Measurements from ENCODE around the gene MRPL28. TPM values are rescaled to one million over a fixed set of nuclear protein-coding genes. Genes with fewer than 3 reads are reported as not detected.
"Not testable (repeated sequence)": the region's sequence is repeated elsewhere in the genome, so short reads cannot be mapped to it uniquely, and the experiment has no call there.

The MRPL28 gene
- total and polyA plus RNA-seq, 2 experiments from 2014 or later, result 242 to 290 TPM

- no peak for TF ChIP-seq CTCF (IDR thresholded peaks at IDR 0.05; ENCODE audit: low read depth, low read length)
- DNase-seq (ENCODE audit: low read depth in 1 of 2, low spot score in 1 of 2), result no peak
These were observed 20.1 kb downstream of the MRPL28 start for GRCh38 chr16:350203-350602.

GRCh38 chr16:349211-349610 lies 21.1 kb downstream of the MRPL28 start:
- H3K27ac ChIP-seq, result no peak overlapping the region

More at GRCh38 chr16:350203-350602, 20.1 kb downstream of the MRPL28 start:
- no peak overlapping the region for H3K4me3 ChIP-seq
- H3K27me3 ChIP-seq, result no peaks in the 10 kb centered on the region
- H3K9me3 ChIP-seq (ENCODE audit: low read depth), result no peaks in the 10 kb centered on the region
- H3K4me1 ChIP-seq (ENCODE audit: low read depth), result peaks cover 6% of the 10 kb centered on the region
- no peak overlapping the region for H3K27ac ChIP-seq
- H3K36me3 ChIP-seq, result no peaks in the 10 kb centered on the region

GRCh38 chr16:348495-348894 lies 21.8 kb downstream of the MRPL28 start:
- DNase-seq (ENCODE audit: low read depth in 1 of 2, low spot score in 1 of 2); H3K27ac ChIP-seq; H3K4me3 ChIP-seq; H3K4me1 ChIP-seq (ENCODE audit: low read depth); H3K9me3 ChIP-seq (ENCODE audit: low read depth); H3K36me3 ChIP-seq; H3K27me3 ChIP-seq: not testable (repeated sequence)

More at GRCh38 chr16:349211-349610, 21.1 kb downstream of the MRPL28 start:
- no peak overlapping the region for H3K4me3 ChIP-seq
- no peaks in the 10 kb centered on the region for H3K36me3 ChIP-seq
- TF ChIP-seq CTCF (IDR thresholded peaks at IDR 0.05; ENCODE audit: low read depth, low read length), result no peak
- no peaks in the 10 kb centered on the region for H3K27me3 ChIP-seq
- H3K4me1 ChIP-seq (ENCODE audit: low read depth), result peaks cover 6% of the 10 kb centered on the region
- no peak for DNase-seq (ENCODE audit: low read depth in 1 of 2, low spot score in 1 of 2)
- H3K9me3 ChIP-seq (ENCODE audit: low read depth), result no peaks in the 10 kb centered on the region

GRCh38 chr16:347203-347602 lies 23.1 kb downstream of the MRPL28 start:
- no peak for TF ChIP-seq CTCF (IDR thresholded peaks at IDR 0.05; ENCODE audit: low read depth, low read length)
- no peak for DNase-seq (ENCODE audit: low read depth in 1 of 2, low spot score in 1 of 2)
- Histone ChIP-seq H3K4me3 (no peak overlapping the region), H3K4me1 (ENCODE audit: low read depth) (peaks cover 6% of the 10 kb centered on the region), H3K27ac (no peak overlapping the region), H3K36me3 (no peaks in the 10 kb centered on the region), H3K9me3 (ENCODE audit: low read depth) (no peaks in the 10 kb centered on the region), H3K27me3 (no peaks in the 10 kb centered on the region)

- H3K36me3 ChIP-seq, result no peaks in the 10 kb centered on the region
- H3K9me3 ChIP-seq (ENCODE audit: low read depth), result no peaks in the 10 kb centered on the region
- H3K27me3 ChIP-seq, result no peaks in the 10 kb centered on the region
- H3K4me1 ChIP-seq (ENCODE audit: low read depth), result peaks cover 6% of the 10 kb centered on the region
- no peak for TF ChIP-seq CTCF (IDR thresholded peaks at IDR 0.05; ENCODE audit: low read depth, low read length)
- no peak overlapping the region for H3K4me3 ChIP-seq
- DNase-seq (ENCODE audit: low read depth in 1 of 2, low spot score in 1 of 2), result peak in 1 of 2 donors; percentile 16
- H3K27ac ChIP-seq, result no peak overlapping the region
These were observed 23.8 kb downstream of the MRPL28 start for GRCh38 chr16:346587-346986.

- H3K4me1 ChIP-seq (ENCODE audit: low read depth), result peaks cover 6% of the 10 kb centered on the region
- no peaks in the 10 kb centered on the region for H3K27me3 ChIP-seq
- DNase-seq (ENCODE audit: low read depth in 1 of 2, low spot score in 1 of 2), result no peak
- H3K36me3 ChIP-seq, result no peaks in the 10 kb centered on the region
- no peak for TF ChIP-seq CTCF (IDR thresholded peaks at IDR 0.05; ENCODE audit: low read depth, low read length)
- H3K9me3 ChIP-seq (ENCODE audit: low read depth), result no peaks in the 10 kb centered on the region
- H3K4me3 ChIP-seq, result no peak overlapping the region
- H3K27ac ChIP-seq, result no peak overlapping the region
These were observed 24.6 kb downstream of the MRPL28 start for GRCh38 chr16:345772-346171.
